HepG2 (cell line): ENCODE data around the gene ARF5. TPM values are rescaled to one million over a fixed set of nuclear protein-coding genes. Genes with fewer than 3 reads are reported as not detected.
A peak's percentile ranks its signal among the peaks of the same experiment; 100 is the strongest.

Experiments used
- ARID2 ChIP-seq: sonication (generic); formaldehyde crosslinking; IDR thresholded peaks from 2 replicates; pipeline ENCODE4 v1.8.1; 2022; ENCODE audit warnings: mild to moderate bottlenecking, missing genetic modification reagents, borderline replicate concordance
- FOXA3 ChIP-seq: IDR thresholded peaks from 2 replicates; pipeline ENCODE4 v1.6.1; 2016; ENCODE audit warnings: missing genetic modification reagents, missing compliant biosample characterization
- FOXJ3 ChIP-seq: sonication (generic); formaldehyde crosslinking; IDR thresholded peaks from 2 replicates; pipeline ENCODE4 v1.4.0; 2020; ENCODE audit warnings: missing genetic modification reagents, mild to moderate bottlenecking, borderline replicate concordance
- FUBP1 ChIP-seq: sonication (generic); formaldehyde crosslinking; IDR thresholded peaks from 2 replicates; pipeline ENCODE4 v1.5.1; 2020; ENCODE audit warnings: missing genetic modification reagents, mild to moderate bottlenecking, borderline replicate concordance
- HOXA3 ChIP-seq: sonication (generic); formaldehyde crosslinking; IDR thresholded peaks from 2 replicates; pipeline ENCODE4 v1.5.0; 2020; ENCODE audit warnings: missing genetic modification reagents
- MZF1 ChIP-seq: sonication (generic); formaldehyde crosslinking; IDR thresholded peaks from 2 replicates; pipeline ENCODE4 v1.8.1; 2023; ENCODE audit warnings: mild to moderate bottlenecking, missing genetic modification reagents, borderline replicate concordance
- PAF1 ChIP-seq: IDR thresholded peaks from 2 replicates; pipeline ENCODE4 v1.6.1; 2016; ENCODE audit warnings: missing genetic modification reagents, missing compliant biosample characterization
- PRDM4 ChIP-seq: sonication (generic); formaldehyde crosslinking; IDR thresholded peaks from 2 replicates; pipeline ENCODE4 v1.9.0; 2021; ENCODE audit warnings: missing genetic modification reagents, borderline replicate concordance
- RBFOX2 ChIP-seq: fragments of 200-400 bp; formaldehyde crosslinking; IDR thresholded peaks from 2 replicates; pipeline ENCODE4 v1.6.1; 2017; ENCODE audit warnings: low read depth, mild to moderate bottlenecking, low read length
- SIX4 ChIP-seq: sonication (generic); formaldehyde crosslinking; IDR thresholded peaks from 2 replicates; pipeline ENCODE4 v1.4.0; 2020; ENCODE audit warnings: missing genetic modification reagents
- TERF1 ChIP-seq: sonication (generic); formaldehyde crosslinking; IDR thresholded peaks from 2 replicates; pipeline ENCODE4 v1.8.0; 2022; ENCODE audit warnings: mild to moderate bottlenecking, missing genetic modification reagents, moderate library complexity
- ZFP90 ChIP-seq: sonication (generic); formaldehyde crosslinking; IDR thresholded peaks from 2 replicates; pipeline ENCODE4 v1.8.0; 2022; ENCODE audit warnings: missing genetic modification reagents, mild to moderate bottlenecking, inconsistent platforms, borderline replicate concordance
- ZFX ChIP-seq: sonication (generic); formaldehyde crosslinking; IDR thresholded peaks from 2 replicates; pipeline ENCODE4 v1.4.0; 2020; ENCODE audit warnings: mild to moderate bottlenecking, low read depth, missing genetic modification reagents, moderate library complexity
- ZNF101 ChIP-seq: sonication (generic); formaldehyde crosslinking; IDR thresholded peaks from 2 replicates; pipeline ENCODE4 v1.4.0; 2020; ENCODE audit warnings: mild to moderate bottlenecking, low read depth, missing genetic modification reagents, borderline replicate concordance
- ZNF124 ChIP-seq: sonication (generic); formaldehyde crosslinking; IDR thresholded peaks from 2 replicates; pipeline ENCODE4 v1.4.0; 2020; ENCODE audit warnings: missing genetic modification reagents
- ZNF547 ChIP-seq: sonication (generic); formaldehyde crosslinking; IDR thresholded peaks from 2 replicates; pipeline ENCODE4 v1.5.1; 2020; ENCODE audit warnings: mild to moderate bottlenecking, missing genetic modification reagents
- ZNF563 ChIP-seq: sonication (generic); formaldehyde crosslinking; IDR thresholded peaks from 2 replicates; pipeline ENCODE4 v1.8.0; 2022; ENCODE audit warnings: mild to moderate bottlenecking, moderate library complexity, missing genetic modification reagents
- ZNF572 ChIP-seq: sonication (generic); formaldehyde crosslinking; IDR thresholded peaks from 2 replicates; pipeline ENCODE4 v1.5.1; 2020; ENCODE audit warnings: mild to moderate bottlenecking, missing genetic modification reagents
- ZNF589 ChIP-seq: sonication (generic); formaldehyde crosslinking; conservative IDR thresholded peaks from 2 replicates; pipeline ENCODE4 v1.8.0; 2022; ENCODE audit warnings: mild to moderate bottlenecking, moderate library complexity, missing genetic modification reagents
- ZNF766 ChIP-seq: sonication (generic); formaldehyde crosslinking; IDR thresholded peaks from 2 replicates; pipeline ENCODE4 v1.5.0; 2020; ENCODE audit warnings: missing genetic modification reagents, borderline replicate concordance
- ZNF839 ChIP-seq: sonication (generic); formaldehyde crosslinking; IDR thresholded peaks from 2 replicates; pipeline ENCODE4 v1.4.0; 2020; ENCODE audit warnings: missing genetic modification reagents, mild to moderate bottlenecking, borderline replicate concordance
- polyA plus RNA-seq, 8 experiments: library from polyadenylated mRNA; depleted of rRNA in 3 of 8; stranded (reverse) in 7 of 8; unstranded in 1 of 8; fragments of >200 nt; fragmentation: Illumina TruSeq in 4 of 8; extraction: Trizol in 4 of 8; gene quantifications; 2 replicates each; pipeline versions ENCODE4 v1.2.1 to v1.2.3, GENCODE V29; 2011 to 2016; ENCODE audit warnings: low read depth in 4 of 8, missing spikeins in 1 of 8, mixed read lengths in 1 of 8; ENCODE audit not compliant: insufficient read depth in 1 of 8
- total RNA-seq, 5 experiments: library from RNA; depleted of rRNA; stranded (reverse); fragments of >200 nt; fragmentation: Illumina TruSeq; extraction: Trizol; gene quantifications; 2 replicates each; pipeline ENCODE4 v1.2.3, GENCODE V29; 2016; ENCODE audit warnings: low read depth in 1 of 5
- TF ChIP-seq, protein P1 (sequence below): sonication (generic); formaldehyde crosslinking; IDR thresholded peaks from 2 replicates; pipeline ENCODE4 v1.4.0; 2020; ENCODE audit warnings: low read depth, mild to moderate bottlenecking, missing genetic modification reagents
- TF ChIP-seq, protein P2 (sequence below): fragments of 450-650 bp; IDR thresholded peaks from 2 replicates; pipeline ENCODE4 v1.6.1; 2017

ARF5 gene
- total and polyA plus RNA-seq, 2 of the 13 experiments (the other 11 are each of a cell fraction or from before 2014, with no cell fraction given): 109 to 135 TPM

DNA sequence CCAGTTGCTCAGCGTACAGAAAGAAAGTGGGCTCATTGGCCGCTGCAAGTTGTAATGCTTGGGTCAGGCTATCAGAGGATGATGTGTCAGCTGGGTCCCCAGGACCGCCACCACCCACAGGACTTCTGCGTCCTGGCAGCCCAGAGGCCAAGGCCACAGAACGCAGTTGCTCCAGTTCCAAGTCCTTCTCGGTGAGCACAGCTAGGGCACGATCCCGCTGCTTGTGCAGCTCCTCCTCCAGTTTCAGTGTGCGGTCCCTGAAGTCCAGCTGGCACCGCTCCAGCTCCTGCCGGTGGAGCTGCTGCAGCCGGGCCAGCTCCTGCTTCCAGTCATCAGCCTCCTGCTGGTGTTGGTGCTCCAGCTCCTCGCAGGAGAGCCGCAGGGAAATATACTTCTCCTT is 5.8 kb upstream of the ARF5 start (continued):
- TF ChIP-seq PRDM4 (CRISPR knock-in tag): no peak
- TF ChIP-seq, protein P1, sequence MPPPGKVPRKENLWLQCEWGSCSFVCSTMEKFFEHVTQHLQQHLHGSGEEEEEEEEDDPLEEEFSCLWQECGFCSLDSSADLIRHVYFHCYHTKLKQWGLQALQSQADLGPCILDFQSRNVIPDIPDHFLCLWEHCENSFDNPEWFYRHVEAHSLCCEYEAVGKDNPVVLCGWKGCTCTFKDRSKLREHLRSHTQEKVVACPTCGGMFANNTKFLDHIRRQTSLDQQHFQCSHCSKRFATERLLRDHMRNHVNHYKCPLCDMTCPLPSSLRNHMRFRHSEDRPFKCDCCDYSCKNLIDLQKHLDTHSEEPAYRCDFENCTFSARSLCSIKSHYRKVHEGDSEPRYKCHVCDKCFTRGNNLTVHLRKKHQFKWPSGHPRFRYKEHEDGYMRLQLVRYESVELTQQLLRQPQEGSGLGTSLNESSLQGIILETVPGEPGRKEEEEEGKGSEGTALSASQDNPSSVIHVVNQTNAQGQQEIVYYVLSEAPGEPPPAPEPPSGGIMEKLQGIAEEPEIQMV: no peak
- no peak; the same call in 1 of the 2 replicates for TF ChIP-seq ZFP90 (CRISPR knock-in tag)
- TF ChIP-seq, protein P2, sequence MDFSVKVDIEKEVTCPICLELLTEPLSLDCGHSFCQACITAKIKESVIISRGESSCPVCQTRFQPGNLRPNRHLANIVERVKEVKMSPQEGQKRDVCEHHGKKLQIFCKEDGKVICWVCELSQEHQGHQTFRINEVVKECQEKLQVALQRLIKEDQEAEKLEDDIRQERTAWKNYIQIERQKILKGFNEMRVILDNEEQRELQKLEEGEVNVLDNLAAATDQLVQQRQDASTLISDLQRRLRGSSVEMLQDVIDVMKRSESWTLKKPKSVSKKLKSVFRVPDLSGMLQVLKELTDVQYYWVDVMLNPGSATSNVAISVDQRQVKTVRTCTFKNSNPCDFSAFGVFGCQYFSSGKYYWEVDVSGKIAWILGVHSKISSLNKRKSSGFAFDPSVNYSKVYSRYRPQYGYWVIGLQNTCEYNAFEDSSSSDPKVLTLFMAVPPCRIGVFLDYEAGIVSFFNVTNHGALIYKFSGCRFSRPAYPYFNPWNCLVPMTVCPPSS: no peak
- no peak for TF ChIP-seq TERF1 (CRISPR knock-in tag)
- TF ChIP-seq ZNF589 (CRISPR knock-in tag): no peak; the same call in 1 of the 2 replicates
- no peak for TF ChIP-seq RBFOX2
- TF ChIP-seq ZNF547 (CRISPR knock-in tag): no peak
- peak; percentile 69; the same call in 1 of the 2 replicates for TF ChIP-seq HOXA3 (CRISPR knock-in tag)
- TF ChIP-seq ZNF563: peak; percentile 46; the same call in 1 of the 2 replicates
- TF ChIP-seq PAF1 (CRISPR knock-in tag): no peak
- no peak for TF ChIP-seq ZNF101
- TF ChIP-seq FUBP1 (CRISPR knock-in tag): no peak
- TF ChIP-seq ZNF839 (CRISPR knock-in tag): no peak
- TF ChIP-seq FOXJ3 (CRISPR knock-in tag): peak; percentile 27; the same call in 1 of the 2 replicates
- TF ChIP-seq ZNF124 (CRISPR knock-in tag): peak; percentile 66; the same call in 1 of the 2 replicates
- TF ChIP-seq ARID2 (CRISPR knock-in tag): no peak
- peak; percentile 38; the same call in 1 of the 2 replicates for TF ChIP-seq ZFX (CRISPR knock-in tag)
- no peak for TF ChIP-seq ZNF766 (CRISPR knock-in tag)
- TF ChIP-seq SIX4 (CRISPR knock-in tag): no peak
- TF ChIP-seq MZF1: no peak
- TF ChIP-seq FOXA3 (CRISPR knock-in tag): peak; percentile 24; the same call in 1 of the 2 replicates
- no peak for TF ChIP-seq ZNF572 (CRISPR knock-in tag)
